HepG2 (cell line): ENCODE results near the gene MOV10L1. TPM values are rescaled to one million over a fixed set of nuclear protein-coding genes. Genes with fewer than 3 reads are reported as not detected.
A peak's percentile ranks its signal among the peaks of the same experiment; 100 is the strongest.

ENCODE experiments used
- ETV5 ChIP-seq: IDR thresholded peaks from 2 replicates; pipeline ENCODE4 v1.6.1; 2018; ENCODE audit warnings: missing biosample characterization, missing genetic modification reagents, inconsistent platforms, borderline replicate concordance
- GABPA ChIP-seq, 2 experiments: IDR thresholded peaks; 2 replicates each; pipeline ENCODE4 v1.6.1; 2011 to 2016; ENCODE audit warnings: low read depth in 2 of 2, low read length in 1 of 2, missing biosample characterization in 1 of 2, missing genetic modification characterization in 1 of 2
- GPBP1L1 ChIP-seq: sonication (generic); formaldehyde crosslinking; IDR thresholded peaks from 2 replicates; pipeline ENCODE4 v1.5.0; 2020; ENCODE audit warnings: mild to moderate bottlenecking, missing genetic modification reagents
- HOXA3 ChIP-seq: sonication (generic); formaldehyde crosslinking; IDR thresholded peaks from 2 replicates; pipeline ENCODE4 v1.5.0; 2020; ENCODE audit warnings: missing genetic modification reagents
- ISX ChIP-seq: sonication (generic); formaldehyde crosslinking; conservative IDR thresholded peaks from 2 replicates; pipeline ENCODE4 v1.5.0; 2020; ENCODE audit warnings: missing genetic modification reagents
- KLF12 ChIP-seq: sonication (generic); formaldehyde crosslinking; IDR thresholded peaks from 2 replicates; pipeline ENCODE4 v1.4.0; 2020; ENCODE audit warnings: missing genetic modification reagents, borderline replicate concordance
- MEF2D ChIP-seq: sonication (generic); formaldehyde crosslinking; IDR thresholded peaks from 2 replicates; pipeline ENCODE4 v1.5.1; 2020; ENCODE audit warnings: mild to moderate bottlenecking, missing genetic modification reagents
- PAF1 ChIP-seq: IDR thresholded peaks from 2 replicates; pipeline ENCODE4 v1.6.1; 2016; ENCODE audit warnings: missing genetic modification reagents, missing compliant biosample characterization
- PATZ1 ChIP-seq: sonication (generic); formaldehyde crosslinking; IDR thresholded peaks from 2 replicates; pipeline ENCODE4 v1.4.0; 2020; ENCODE audit warnings: missing genetic modification reagents
- RAD21 ChIP-seq: fragments of 450-650 bp; formaldehyde crosslinking; IDR thresholded peaks from 2 replicates; pipeline ENCODE4 v1.5.0; 2020; ENCODE audit warnings: mild to moderate bottlenecking
- RFXAP ChIP-seq: sonication (generic); formaldehyde crosslinking; IDR thresholded peaks from 2 replicates; pipeline ENCODE4 v1.4.0; 2020; ENCODE audit warnings: missing genetic modification reagents, borderline replicate concordance
- SAP130 ChIP-seq: IDR thresholded peaks from 2 replicates; pipeline ENCODE4 v1.6.1; 2016; ENCODE audit warnings: low read depth
- TFAP4 ChIP-seq: sonication (generic); IDR thresholded peaks from 2 replicates; pipeline ENCODE4 v1.6.1; 2016; ENCODE audit warnings: low read depth, borderline replicate concordance
- ZBTB33 ChIP-seq: sonication (generic); formaldehyde crosslinking; IDR thresholded peaks from 2 replicates; pipeline ENCODE4 v1.4.0; 2020; ENCODE audit warnings: missing genetic modification reagents
- ZFP37 ChIP-seq: sonication (generic); formaldehyde crosslinking; IDR thresholded peaks from 2 replicates; pipeline ENCODE4 v1.4.0; 2020; ENCODE audit warnings: missing genetic modification reagents, borderline replicate concordance
- ZNF564 ChIP-seq: sonication (generic); formaldehyde crosslinking; IDR thresholded peaks from 2 replicates; pipeline ENCODE4 v1.8.1; 2023; ENCODE audit warnings: mild to moderate bottlenecking, missing genetic modification reagents
- ZNF574 ChIP-seq: sonication (generic); formaldehyde crosslinking; IDR thresholded peaks from 2 replicates; pipeline ENCODE4 v1.4.0; 2020; ENCODE audit warnings: missing genetic modification reagents
- ZNF580 ChIP-seq: IDR thresholded peaks from 2 replicates; pipeline ENCODE4 v1.6.1; 2016; ENCODE audit warnings: low read depth, borderline replicate concordance
- ZNF746 ChIP-seq: sonication (generic); formaldehyde crosslinking; IDR thresholded peaks from 2 replicates; pipeline ENCODE4 v1.8.0; 2022; ENCODE audit warnings: mild to moderate bottlenecking, missing genetic modification reagents
- ZSCAN25 ChIP-seq: sonication (generic); formaldehyde crosslinking; IDR thresholded peaks from 2 replicates; pipeline ENCODE4 v1.8.0; 2022; ENCODE audit warnings: mild to moderate bottlenecking, missing genetic modification reagents
- polyA plus RNA-seq, 8 experiments: library from polyadenylated mRNA; depleted of rRNA in 3 of 8; stranded (reverse) in 7 of 8; unstranded in 1 of 8; fragments of >200 nt; fragmentation: Illumina TruSeq in 4 of 8; extraction: Trizol in 4 of 8; gene quantifications; 2 replicates each; pipeline versions ENCODE4 v1.2.1 to v1.2.3, GENCODE V29; 2011 to 2016; ENCODE audit warnings: low read depth in 4 of 8, missing spikeins in 1 of 8, mixed read lengths in 1 of 8; ENCODE audit not compliant: insufficient read depth in 1 of 8
- total RNA-seq, 5 experiments: library from RNA; depleted of rRNA; stranded (reverse); fragments of >200 nt; fragmentation: Illumina TruSeq; extraction: Trizol; gene quantifications; 2 replicates each; pipeline ENCODE4 v1.2.3, GENCODE V29; 2016; ENCODE audit warnings: low read depth in 1 of 5

The MOV10L1 gene
- total and polyA plus RNA-seq, 2 of the 13 experiments (the other 11 are each of a cell fraction or from before 2014, with no cell fraction given) = 0.11 to 0.12 TPM

- no peak for TF ChIP-seq GPBP1L1 (CRISPR knock-in tag)
- TF ChIP-seq TFAP4 = no peak
- TF ChIP-seq ZFP37 (CRISPR knock-in tag) = no peak
- no peak for TF ChIP-seq ZNF564 (CRISPR knock-in tag)
- TF ChIP-seq ZSCAN25 (CRISPR knock-in tag) = 0 out of 2 replicates have a peak, but pooled peaks have one; percentile 41
- TF ChIP-seq ZBTB33 (CRISPR knock-in tag) = 0 out of 2 replicates have a peak, but pooled peaks have one; percentile 17
- TF ChIP-seq SAP130 (CRISPR knock-in tag) = peak; percentile 42; the same call in 1 of the 2 replicates
- peak; percentile 11; the same call in 1 of the 2 replicates for TF ChIP-seq ETV5 (CRISPR knock-in tag)
- no peak for TF ChIP-seq PAF1 (CRISPR knock-in tag)
- no peak for TF ChIP-seq ZNF746 (CRISPR knock-in tag)
- TF ChIP-seq RFXAP = no peak
- peak; percentile 41; the same call in 1 of the 2 replicates for TF ChIP-seq PATZ1 (CRISPR knock-in tag)
- TF ChIP-seq GABPA (IDR thresholded peaks at IDR 0.05; ENCODE audit: low read depth, low read length) = no peak
- TF ChIP-seq GABPA (CRISPR knock-in tag; IDR thresholded peaks at IDR 0.05; ENCODE audit: low read depth) = no peak
- TF ChIP-seq ZNF580 (CRISPR knock-in tag) = 0 out of 2 replicates have a peak, but pooled peaks have one; percentile 32
- 0 out of 2 replicates have a peak, but pooled peaks have one; percentile 27 for TF ChIP-seq MEF2D (CRISPR knock-in tag)
- peak; percentile 92 for TF ChIP-seq RAD21 (CRISPR knock-in tag)
- TF ChIP-seq KLF12 (CRISPR knock-in tag) = 0 out of 2 replicates have a peak, but pooled peaks have one; percentile 34
- TF ChIP-seq ISX (CRISPR knock-in tag) = no peak
- peak; percentile 49; the same call in 1 of the 2 replicates for TF ChIP-seq HOXA3 (CRISPR knock-in tag)
- peak; percentile 4; the same call in 1 of the 2 replicates for TF ChIP-seq ZNF574 (CRISPR knock-in tag)
Measured at GRCh38 chr22:50148991-50149721, 59.4 kb downstream of the MOV10L1 start (continued).
